Esophagus squamous epithelium (tissue), 4 donors: ENCODE measurements around the gene APBA2.

Experiments
- CTCF ChIP-seq, 6 experiments: fragments of 450-650 bp in 4 of 6; fragments of 200-600 bp in 2 of 6; sonication (generic) in 2 of 6; IDR thresholded peaks; one replicate each; pipeline ENCODE4 v1.5.1; 2016 to 2019; ENCODE audit warnings: antibody characterized with exemption in 6 of 6, mild to moderate bottlenecking in 4 of 6, moderate library complexity in 4 of 6
- POLR2A ChIP-seq, 4 donors: fragments of 450-650 bp; IDR thresholded peaks; one replicate each; pipeline ENCODE4 v1.6.1; 2017; ENCODE audit warnings: antibody characterized with exemption in 4 of 4, mild to moderate bottlenecking in 4 of 4, moderate library complexity in 3 of 4

GRCh38 chr15:29072444-29072843, 186.7 kb downstream of the APBA2 start:
- no peak for TF ChIP-seq CTCF (IDR thresholded peaks at IDR 0.05)
- TF ChIP-seq POLR2A (IDR thresholded peaks at IDR 0.05), result no peak
